Right cardiac atrium (tissue), 5 donors: ENCODE results near the gene OR2AP1. TPM values are rescaled to one million over a fixed set of nuclear protein-coding genes. Genes with fewer than 3 reads are reported as not detected.

Source experiments
- ATAC-seq, 2 donors: fragments of 200-7000 bp; cut with Tn5 transposase; one replicate each; pipeline versions ENCODE4 v1.8.0 to v1.9.1; 2020; ENCODE audit warnings: moderate library complexity in 2 of 2, mild to moderate bottlenecking in 1 of 2
- DNase-seq, 3 donors: peaks; one replicate each; pipeline ENCODE4 v3.0.0-alpha.2; 2020
- H3K27ac ChIP-seq: one replicate; pipeline ENCODE4 v1.5.1; 2013; ENCODE audit warnings: mild to moderate bottlenecking, low read length, control low read depth, moderate library complexity
- H3K27me3 ChIP-seq: one replicate; pipeline ENCODE4 v1.6.1; 2013; ENCODE audit not compliant: control insufficient read depth, insufficient read depth
- H3K4me1 ChIP-seq: one replicate; pipeline ENCODE4 v1.6.1; 2013; ENCODE audit warnings: low read length; ENCODE audit not compliant: control insufficient read depth, insufficient read depth
- H3K4me3 ChIP-seq: one replicate; pipeline ENCODE4 v1.5.1; 2013; ENCODE audit warnings: low read length, control low read depth
- H3K9me3 ChIP-seq: one replicate; pipeline ENCODE4 v1.6.1; 2013; ENCODE audit warnings: low read length; ENCODE audit not compliant: control insufficient read depth
- WGBS: extraction: QIAGEN DNeasy Blood & Tissue Kit; methylation state at CpG from one replicate; pipeline ENCODE4 v1.1.7; 2013; 5-methylcytosine and 5-hydroxymethylcytosine counted together
- intact Hi-C, 4 donors: fragments of 100-400 bp; cut with DNase I; formaldehyde crosslinking; loops; one replicate each; pipeline versions ENCODE4 v1.11.0 to v1.14.0; 2022 to 2023
- polyA plus RNA-seq: library from polyadenylated mRNA; stranded (reverse); fragments of 200-250 nt; gene quantifications from one replicate; pipeline ENCODE4 v1.2.3, GENCODE V29; 2013
- total RNA-seq, 4 donors: library from RNA; stranded (reverse); fragmentation: NEBNext Ultra II Directional; extraction: Animal tissue kit (Norgen Biotek cat#: 25700); gene quantifications; one replicate each; pipeline ENCODE4 v1.2.1, GENCODE V29; 2021
- donor health status: healthy with polysubstance abuse.
- donor health status: DM: no; HTN: yes; CAD: no.
- donor health status: DM: no; HTN: no; CAD: no.
- donor health status: DM: no; HTN: yes; CAD: no; lungs with severe emphysema.
- donor health status: DM: yes; HTN: yes; CAD: no.

The OR2AP1 gene
- total and polyA plus RNA-seq, 5 donors: not detected

GRCh38 chr12:55610598-55610997 is 38.3 kb downstream of the OR2AP1 start:
- intact Hi-C loops: loop anchor here in 1 of 4 donors (10.0 kb wide), 1 partner anchor 426 kb away; no protein-coding TSS in a partner anchor
- H3K4me3 ChIP-seq: no peak overlapping the region
- ATAC-seq: no peak
- DNase-seq: no peak
- WGBS: 92% methylated on average over 1 of the region's 1 CpG
- no peaks in the 10 kb centered on the region for H3K9me3 ChIP-seq
- no peaks in the 10 kb centered on the region for H3K4me1 ChIP-seq
- H3K27me3 ChIP-seq: no peaks in the 10 kb centered on the region
- no peak overlapping the region for H3K27ac ChIP-seq

GRCh38 chr12:55612646-55613045 is 40.4 kb downstream of the OR2AP1 start:
- H3K27me3 ChIP-seq: no peaks in the 10 kb centered on the region
- no peak overlapping the region for H3K4me3 ChIP-seq
- 67% methylated on average over 2 of the region's 2 CpGs for WGBS
- intact Hi-C loops: loop anchor here in 1 of 4 donors (10.0 kb wide), 1 partner anchor 428 kb away; no protein-coding TSS in a partner anchor
- ATAC-seq (no peak), DNase-seq (no peak)
- no peaks in the 10 kb centered on the region for H3K4me1 ChIP-seq
- H3K9me3 ChIP-seq: no peaks in the 10 kb centered on the region
- no peak overlapping the region for H3K27ac ChIP-seq

GRCh38 chr12:55614764-55615163 is 42.5 kb downstream of the OR2AP1 start:
- Histone ChIP-seq H3K4me3 (no peak overlapping the region), H3K9me3 (no peaks in the 10 kb centered on the region), H3K4me1 (no peaks in the 10 kb centered on the region), H3K27me3 (no peaks in the 10 kb centered on the region), H3K27ac (no peak overlapping the region)
- ATAC-seq (no peak), DNase-seq (no peak)
- intact Hi-C loops: loop anchor here (5.0 to 10.0 kb wide), 4 partner anchors 417 to 430 kb away; no protein-coding TSS in a partner anchor
- 89% methylated on average over 1 of the region's 1 CpG for WGBS

GRCh38 chr12:55619354-55620138 is 47.3 kb downstream of the OR2AP1 start:
- Histone ChIP-seq H3K4me3 (no peak overlapping the region), H3K4me1 (no peaks in the 10 kb centered on the region), H3K9me3 (no peaks in the 10 kb centered on the region), H3K27me3 (no peaks in the 10 kb centered on the region), H3K27ac (no peak overlapping the region)
- ATAC-seq (peak; percentile 85 to 89), DNase-seq (no peak)
- WGBS: 5% methylated on average over 6 of the region's 6 CpGs
- intact Hi-C loops: loop anchor here (5.0 to 10.0 kb wide), 4 partner anchors 422 to 435 kb away; no protein-coding TSS in a partner anchor

- Histone ChIP-seq H3K4me3 (no peak overlapping the region), H3K4me1 (no peaks in the 10 kb centered on the region), H3K27ac (no peak overlapping the region), H3K9me3 (no peaks in the 10 kb centered on the region), H3K27me3 (no peaks in the 10 kb centered on the region)
- ATAC-seq (no peak), DNase-seq (no peak)
- intact Hi-C loops: no loop called here
Observed at GRCh38 chr12:55624056-55624455, 51.8 kb downstream of the OR2AP1 start.

Other genes starting within 250 kb of the OR2AP1 start
- gene OR6C3, start 241.7 kb upstream of the OR2AP1 start, total RNA-seq: not detected
- not detected for gene OR6C3, start 241.7 kb upstream of the OR2AP1 start, polyA plus RNA-seq
- not detected for gene OR6C75, start 209.5 kb upstream of the OR2AP1 start, total RNA-seq
- gene OR6C75, start 209.5 kb upstream of the OR2AP1 start, polyA plus RNA-seq: not detected
- not detected for gene OR6C65, start 171.9 kb upstream of the OR2AP1 start, total RNA-seq
- gene OR6C65, start 171.9 kb upstream of the OR2AP1 start, polyA plus RNA-seq: not detected
- gene OR6C76, start 146.2 kb upstream of the OR2AP1 start, total RNA-seq: not detected
- gene OR6C76, start 146.2 kb upstream of the OR2AP1 start, polyA plus RNA-seq: not detected
- not detected for gene OR6C2, start 128.4 kb upstream of the OR2AP1 start, total RNA-seq
- not detected for gene OR6C2, start 128.4 kb upstream of the OR2AP1 start, polyA plus RNA-seq
- gene OR6C70, start 102.3 kb upstream of the OR2AP1 start, total RNA-seq: not detected
- not detected for gene OR6C70, start 102.3 kb upstream of the OR2AP1 start, polyA plus RNA-seq
- not detected for gene OR6C68, start 80.1 kb upstream of the OR2AP1 start, total RNA-seq
- not detected for gene OR6C68, start 80.1 kb upstream of the OR2AP1 start, polyA plus RNA-seq
- not detected for gene OR6C4, start 22.9 kb upstream of the OR2AP1 start, total RNA-seq
- not detected for gene OR6C4, start 22.9 kb upstream of the OR2AP1 start, polyA plus RNA-seq
- 1 to 10 TPM; 1.3 to 2.9 (median 1.4) TPM for gene OR10P1, start 64.4 kb downstream of the OR2AP1 start, total RNA-seq
- gene OR10P1, start 64.4 kb downstream of the OR2AP1 start, polyA plus RNA-seq: 1.6 TPM
- gene ITGA7, start 135.4 kb downstream of the OR2AP1 start, total RNA-seq: 100 to 1,000 TPM; 465 to 674 (median 604) TPM
- 288 TPM for gene ITGA7, start 135.4 kb downstream of the OR2AP1 start, polyA plus RNA-seq
- gene BLOC1S1, start 143.6 kb downstream of the OR2AP1 start, total RNA-seq: 100 to 1,000 TPM; 134 to 149 (median 139) TPM
- gene BLOC1S1, start 143.6 kb downstream of the OR2AP1 start, polyA plus RNA-seq: 205 TPM
- 10 to 100 TPM; 15.9 to 27.7 (median 23.3) TPM for gene RDH5, start 147.9 kb downstream of the OR2AP1 start, total RNA-seq
- gene RDH5, start 147.9 kb downstream of the OR2AP1 start, polyA plus RNA-seq: 24.1 TPM
- gene CD63, start 156.5 kb downstream of the OR2AP1 start, total RNA-seq: 1,000 to 10,000 TPM; 1,076 to 1,430 (median 1,264) TPM
- 1,376 TPM for gene CD63, start 156.5 kb downstream of the OR2AP1 start, polyA plus RNA-seq
- gene GDF11, start 170.7 kb downstream of the OR2AP1 start, total RNA-seq: 10 to 100 TPM; 16.2 to 17.5 (median 16.7) TPM
- 11.5 TPM for gene GDF11, start 170.7 kb downstream of the OR2AP1 start, polyA plus RNA-seq
- gene SARNP, start 245.3 kb downstream of the OR2AP1 start, total RNA-seq: 10 to 100 TPM; 50.3 to 55.7 (median 52.7) TPM
- 113 TPM for gene SARNP, start 245.3 kb downstream of the OR2AP1 start, polyA plus RNA-seq
- gene ORMDL2, start 245.6 kb downstream of the OR2AP1 start, total RNA-seq: 10 to 100 TPM; 13.8 to 23.2 (median 17.6) TPM
- gene ORMDL2, start 245.6 kb downstream of the OR2AP1 start, polyA plus RNA-seq: 23.8 TPM